SIG-M5 (cell line): ENCODE data around the gene IL34.

Experiments
- DNase-seq: peaks from one replicate; lab custom pipeline; 2025; lab: John Stamatoyannopoulos, UW

Gene IL34

DNA sequence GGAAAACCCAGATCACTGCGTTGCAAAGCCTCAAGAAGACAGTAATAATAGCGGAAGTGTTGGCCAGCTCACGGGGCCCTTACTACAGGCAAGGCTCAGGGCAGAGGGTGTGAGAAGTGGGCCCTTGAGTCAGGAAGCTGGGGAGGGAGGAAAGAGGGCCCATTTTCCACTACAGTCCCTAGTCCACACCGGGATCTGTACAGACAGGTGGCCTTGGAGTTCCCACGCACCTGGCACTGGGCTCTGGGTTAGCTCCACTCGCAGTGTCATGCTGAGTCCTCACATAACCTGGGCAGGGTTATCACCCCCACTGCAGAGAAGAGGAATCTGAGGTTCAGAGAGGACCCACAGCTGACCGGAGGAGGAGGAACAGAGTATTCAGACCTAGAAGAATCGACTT lies 56.3 kb downstream of the IL34 start:
- DNase-seq = no peak

DNA sequence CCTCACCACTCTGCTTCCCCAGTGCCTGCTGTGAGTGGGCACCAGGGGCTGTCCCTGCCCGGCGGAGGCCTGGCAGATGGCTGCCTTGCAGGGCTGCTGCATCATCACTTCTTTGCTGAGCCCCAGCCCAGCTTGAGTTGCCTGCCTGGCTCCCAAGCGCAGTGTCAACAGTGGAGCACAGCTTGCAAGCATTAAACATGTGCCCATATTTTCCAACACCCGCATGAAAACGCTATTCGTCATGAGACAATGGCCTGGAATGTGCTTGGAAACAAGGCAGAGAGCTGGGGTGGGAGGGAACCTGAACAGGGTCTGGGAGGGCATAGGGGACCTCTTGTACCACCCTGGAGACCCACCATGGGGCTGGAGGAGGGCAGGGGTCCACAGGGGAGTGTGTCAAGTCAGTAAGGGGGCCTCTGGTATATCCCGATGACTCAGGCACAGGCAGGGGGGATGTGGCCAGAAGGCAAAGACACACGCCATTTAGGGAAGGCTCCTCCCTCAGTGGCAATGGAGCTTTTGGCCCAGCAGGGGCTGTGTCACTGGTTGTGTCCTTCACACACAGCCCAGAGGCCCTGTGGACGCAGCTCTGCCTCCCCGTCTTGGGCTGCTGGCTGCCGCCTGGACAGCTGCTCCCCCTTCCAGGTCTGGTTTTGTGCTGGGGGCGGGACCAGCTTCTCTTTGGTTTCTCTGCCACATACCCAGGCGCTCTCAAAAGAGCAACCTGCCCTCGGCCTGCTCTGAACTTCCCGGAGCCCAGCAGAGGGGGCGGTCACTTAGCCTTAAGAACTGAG lies 56.9 kb downstream of the IL34 start:
- no peak for DNase-seq

DNA sequence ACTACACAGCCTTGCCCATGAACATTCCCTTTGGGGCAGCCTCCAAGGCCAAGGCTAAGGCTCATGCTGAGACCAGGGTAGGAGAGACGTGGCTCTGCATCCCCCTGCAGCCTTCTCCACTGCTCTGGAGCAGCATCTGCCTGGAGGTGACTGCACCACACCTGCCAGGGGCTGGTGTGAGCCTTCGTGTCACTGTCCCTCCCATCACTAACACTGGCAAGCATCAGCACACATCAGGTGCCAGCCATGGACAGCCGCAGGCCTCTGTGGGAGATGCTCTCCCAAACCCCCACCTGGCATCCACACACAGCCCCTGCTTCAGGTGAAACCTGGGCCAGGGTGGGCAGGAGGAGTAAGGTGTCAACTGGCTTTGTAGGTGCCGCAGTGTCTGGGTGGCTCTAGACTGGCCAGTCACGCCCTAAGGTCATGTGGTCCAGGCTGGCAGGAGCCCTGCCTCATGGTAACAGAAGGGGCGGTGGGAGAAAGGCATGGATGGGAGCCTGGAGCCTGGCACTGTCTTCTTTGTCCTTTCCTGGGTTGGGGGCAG lies 57.5 kb downstream of the IL34 start:
- DNase-seq = no peak

DNA sequence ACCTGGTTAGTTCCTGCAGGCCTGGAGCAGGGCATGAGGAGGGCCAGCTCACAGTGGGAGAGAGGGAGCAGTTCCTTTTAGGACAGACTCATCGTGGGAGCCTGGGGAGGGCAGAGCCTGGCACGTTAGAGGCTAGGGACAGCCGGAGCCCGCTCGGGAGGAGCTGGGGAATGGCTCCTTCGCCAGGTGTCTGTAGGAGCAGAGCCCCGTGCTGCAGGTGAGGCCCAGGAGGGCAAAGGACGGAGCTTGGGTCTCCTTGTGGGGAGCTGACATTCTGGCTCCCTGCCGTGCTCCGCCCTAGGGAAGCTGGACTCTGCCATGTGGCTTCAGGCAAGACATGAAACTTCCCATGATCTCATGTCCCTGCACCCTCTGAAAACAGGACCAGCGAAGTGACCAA lies 58.2 kb downstream of the IL34 start:
- DNase-seq = no peak

GRCh38 chr16:70705056-70705455 lies 58.7 kb downstream of the IL34 start:
- DNase-seq = no peak

DNA sequence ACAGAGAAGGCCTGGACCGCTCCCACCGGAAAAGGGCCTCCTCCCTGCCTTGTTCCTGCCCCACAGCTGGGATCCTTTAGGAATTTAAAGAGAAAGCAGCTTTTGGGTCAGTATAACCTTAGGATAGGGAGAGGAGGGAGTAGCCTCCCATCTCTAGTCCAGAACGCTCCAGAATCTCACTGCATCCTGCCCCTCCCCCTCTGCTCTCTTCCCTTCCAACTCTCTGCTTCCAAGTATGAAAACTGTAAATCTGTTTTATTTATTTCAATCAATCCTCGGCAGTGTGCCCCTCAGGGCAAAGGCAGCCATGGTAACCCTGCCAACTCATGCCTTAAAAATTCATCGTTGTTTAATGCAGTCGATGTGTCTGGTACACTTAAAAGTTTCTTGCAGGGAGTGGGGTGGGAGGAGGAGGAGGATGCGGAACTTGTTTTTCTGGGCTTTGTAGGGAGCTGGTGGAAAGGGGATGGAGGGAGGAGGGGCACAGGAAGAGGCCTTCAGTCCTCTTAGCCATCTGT lies 60.6 kb downstream of the IL34 start:
- no peak for DNase-seq

DNA sequence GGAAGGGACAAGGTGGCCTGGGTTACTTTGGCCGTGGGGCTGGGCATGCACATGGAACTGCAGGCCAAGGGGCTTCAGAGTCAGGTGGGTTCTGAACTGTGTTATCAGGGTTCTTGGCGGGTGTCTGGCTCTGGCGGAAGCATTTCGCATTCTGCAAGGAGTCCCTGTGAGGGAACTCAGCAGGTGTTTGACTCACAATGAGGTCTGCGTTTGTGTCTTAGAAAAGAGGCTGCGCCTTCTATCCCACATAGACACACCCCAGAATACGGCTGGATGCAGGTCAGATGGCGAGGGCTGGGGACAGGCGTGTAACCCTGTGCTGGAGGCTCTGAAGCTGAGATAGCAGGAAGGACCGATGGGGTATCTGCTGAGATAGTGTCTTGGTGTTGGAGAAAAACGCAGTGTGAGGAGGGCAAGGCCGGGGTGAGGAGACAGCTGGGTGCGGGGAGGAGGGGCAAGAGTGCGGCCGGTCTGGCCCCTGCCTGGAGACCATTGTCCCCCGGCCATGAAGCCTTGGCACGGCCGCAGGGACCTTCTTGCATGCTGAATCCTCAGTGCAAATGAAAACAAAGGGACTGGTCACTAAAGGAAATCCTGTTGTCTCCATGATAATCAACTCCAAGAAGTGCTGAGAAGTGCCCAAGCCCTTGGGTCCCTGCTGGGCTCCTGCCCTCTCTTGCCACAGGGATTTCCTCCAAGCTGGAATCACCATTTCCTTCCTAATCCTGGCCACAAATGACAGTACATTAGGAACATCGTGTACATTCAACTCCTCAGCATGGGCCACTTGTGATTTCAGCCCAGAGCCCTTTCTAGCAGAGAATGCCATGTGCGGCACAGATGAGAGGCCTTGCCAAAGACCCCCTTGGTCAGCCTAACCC lies 62.2 kb downstream of the IL34 start:
- no peak for DNase-seq

GRCh38 chr16:70709457-70709856 lies 63.1 kb downstream of the IL34 start:
- DNase-seq = no peak

DNA sequence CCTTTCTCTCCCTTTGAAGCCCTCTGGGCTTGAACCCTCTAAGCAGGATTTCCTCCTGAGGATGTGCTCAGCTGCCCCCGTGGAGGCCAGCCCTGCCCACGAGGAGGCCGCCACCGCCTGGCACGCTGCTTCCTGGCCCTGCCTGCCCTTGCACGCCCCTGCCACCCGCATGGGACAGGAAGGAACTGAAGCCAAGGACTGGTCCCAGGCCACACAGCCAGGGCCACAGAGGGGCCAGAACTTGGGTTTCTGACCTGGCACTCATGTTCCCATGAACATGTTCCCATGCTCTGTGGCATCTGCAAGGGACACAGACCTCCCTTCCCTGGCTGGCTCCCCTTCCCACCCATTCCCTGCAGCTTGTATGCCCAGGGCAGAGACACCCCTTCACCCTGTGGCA lies 63.6 kb downstream of the IL34 start:
- no peak for DNase-seq
